CD4-positive, CD25-positive, alpha-beta regulatory T cell (primary cell): ENCODE data around the gene AP2B1. TPM values are rescaled to one million over a fixed set of nuclear protein-coding genes. Genes with fewer than 3 reads are reported as not detected.

Experiments
- ATAC-seq, 2 donors: fragments of 150-1000 bp; cut with Tn5 transposase; one replicate each; pipeline ENCODE4 v1.10.0; 2021; ENCODE audit warnings: low read depth in 2 of 2, moderate number of reproducible peaks in 2 of 2, moderate library complexity in 1 of 2
- DNase-seq, 3 donors: peaks; one replicate each; pipeline versions ENCODE4 v3.0.0 to v3.0.0-alpha.2; 2012 to 2022; ENCODE audit warnings: mixed read lengths in 1 of 3
- H3K27ac ChIP-seq: one replicate; pipeline ENCODE4 v1.7.0; 2013; ENCODE audit warnings: mild to moderate bottlenecking, low read length; ENCODE audit not compliant: insufficient read depth, poor library complexity, severe bottlenecking
- H3K27me3 ChIP-seq: one replicate; pipeline ENCODE4 v1.7.0; 2013; ENCODE audit warnings: low read length; ENCODE audit not compliant: control insufficient read depth, insufficient read depth
- H3K36me3 ChIP-seq: one replicate; pipeline ENCODE4 v1.7.0; 2013; ENCODE audit warnings: mild to moderate bottlenecking, low read length, moderate library complexity; ENCODE audit not compliant: control insufficient read depth, insufficient read depth
- H3K4me1 ChIP-seq: 2 replicates; pipeline ENCODE4 v1.7.0; 2013; ENCODE audit warnings: mild to moderate bottlenecking, low read length; ENCODE audit not compliant: insufficient read depth, control insufficient read depth, poor library complexity, severe bottlenecking
- H3K4me3 ChIP-seq: one replicate; pipeline ENCODE4 v1.7.0; 2013; ENCODE audit warnings: low read depth, mild to moderate bottlenecking, low read length, moderate library complexity
- H3K9me3 ChIP-seq, 2 experiments: 1 replicate in 1 of 2; 2 replicates in 1 of 2; pipeline ENCODE4 v1.7.0; 2013; ENCODE audit warnings: low read length in 2 of 2, mild to moderate bottlenecking in 1 of 2, moderate library complexity in 1 of 2; ENCODE audit not compliant: control insufficient read depth in 2 of 2
- H3K27ac Mint-ChIP-seq, 3 donors: one replicate each; pipeline ENCODE4 v1.8.0; 2020 to 2022; ENCODE audit warnings: mild to moderate bottlenecking in 3 of 3, mixed read lengths in 3 of 3, moderate library complexity in 2 of 3
- H3K27me3 Mint-ChIP-seq: one replicate; pipeline ENCODE4 v1.8.0; 2022; ENCODE audit warnings: mild to moderate bottlenecking, mixed read lengths
- H3K36me3 Mint-ChIP-seq: one replicate; pipeline ENCODE4 v1.8.0; 2020; ENCODE audit warnings: mixed read lengths
- H3K4me1 Mint-ChIP-seq, 4 donors: one replicate each; pipeline ENCODE4 v1.8.0; 2020 to 2022; ENCODE audit warnings: mixed read lengths in 4 of 4, mild to moderate bottlenecking in 1 of 4
- H3K4me3 Mint-ChIP-seq, 4 donors: one replicate each; pipeline ENCODE4 v1.8.0; 2020 to 2022; ENCODE audit warnings: mild to moderate bottlenecking in 4 of 4, mixed read lengths in 4 of 4, moderate library complexity in 3 of 4
- H3K9me3 Mint-ChIP-seq, 7 donors: one replicate each; pipeline ENCODE4 v1.8.0; 2020 to 2022; ENCODE audit warnings: mixed read lengths in 7 of 7, mild to moderate bottlenecking in 3 of 7, moderate library complexity in 2 of 7
- polyA plus RNA-seq, 4 donors: library from polyadenylated mRNA; unstranded; fragments of 300-500 nt; fragmentation: Illumina TruSeq; gene quantifications; one replicate each; pipeline ENCODE4 v1.2.3, GENCODE V29; 2021
- total RNA-seq: library from RNA; stranded (reverse); gene quantifications from one replicate; pipeline ENCODE4 v1.2.3, GENCODE V29; 2022

The AP2B1 gene
- total and polyA plus RNA-seq, 5 donors from 2014 or later = 59.8 to 133 (median 85.3) TPM

DNA sequence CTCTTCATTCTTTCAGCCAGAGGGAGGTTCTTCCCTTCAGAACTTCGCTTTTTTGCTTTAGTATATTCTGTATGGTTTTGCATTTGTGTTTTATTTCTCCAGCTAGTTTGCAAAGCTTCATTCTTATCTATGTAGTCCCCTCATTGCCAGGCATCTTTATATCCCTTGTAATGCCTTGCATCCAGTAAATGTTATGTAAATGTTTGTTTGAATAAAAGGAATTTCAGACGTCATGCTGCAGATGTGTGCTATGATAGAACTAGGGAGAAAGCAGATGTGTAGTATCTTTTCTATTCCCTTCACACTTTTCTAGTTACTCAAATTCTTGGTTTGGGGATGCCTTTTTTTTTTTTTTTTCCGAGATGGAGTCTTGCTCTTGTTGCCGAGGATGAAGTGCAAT, 81.7 kb downstream of the AP2B1 start:
- no peaks in the 10 kb centered on the region for H3K9me3 ChIP-seq
- no peak overlapping the region for H3K4me3 Mint-ChIP-seq
- H3K27ac ChIP-seq = no peak overlapping the region
- ATAC-seq (no peak), DNase-seq (no peak)
- no peaks in the 10 kb centered on the region for H3K27me3 ChIP-seq
- no peaks in the 10 kb centered on the region for H3K4me1 ChIP-seq
- no peaks in the 10 kb centered on the region for H3K9me3 Mint-ChIP-seq
- peaks cover 70% of the 10 kb centered on the region for H3K36me3 ChIP-seq
- peaks cover 52% of the 10 kb centered on the region for H3K36me3 Mint-ChIP-seq
- no peak overlapping the region for H3K27ac Mint-ChIP-seq
- no peak overlapping the region for H3K4me3 ChIP-seq
- H3K27me3 Mint-ChIP-seq = no peaks in the 10 kb centered on the region
- peaks cover 4 to 19% (median 10%) of the 10 kb centered on the region in 4 donors for H3K4me1 Mint-ChIP-seq

DNA sequence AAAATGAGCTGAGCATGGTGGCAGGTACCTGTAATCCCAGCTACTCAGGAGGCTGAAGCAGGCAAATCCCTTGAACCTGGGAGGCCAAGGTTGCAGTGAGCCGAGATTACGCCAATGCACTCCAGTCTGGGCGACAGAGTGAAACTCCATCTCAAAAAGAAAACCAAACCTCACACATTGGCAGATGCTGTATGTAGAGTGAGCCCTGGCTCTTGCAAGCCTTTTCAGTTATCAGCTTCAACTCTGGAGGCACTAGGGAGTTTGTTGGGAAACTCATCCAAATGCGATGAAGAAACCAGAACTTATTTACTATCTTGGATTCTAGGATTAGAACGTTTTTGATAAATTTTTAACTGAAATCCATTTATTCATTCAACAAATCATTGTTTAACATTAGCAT, 87.4 kb downstream of the AP2B1 start:
- Histone ChIP-seq H3K9me3 (no peaks in the 10 kb centered on the region), H3K4me3 (no peak overlapping the region), H3K36me3 (peaks cover 66% of the 10 kb centered on the region), H3K4me1 (no peaks in the 10 kb centered on the region), H3K27me3 (no peaks in the 10 kb centered on the region), H3K27ac (no peak overlapping the region)
- Mint-ChIP-seq H3K27me3 (no peaks in the 10 kb centered on the region), H3K4me3 (no peak overlapping the region), H3K9me3 (no peaks in the 10 kb centered on the region), H3K36me3 (peaks cover 52% of the 10 kb centered on the region), H3K4me1 (peaks cover 0 to 16% (median 15%) of the 10 kb centered on the region in 4 donors), H3K27ac (no peak overlapping the region)
- no peak for DNase-seq
- no peak for ATAC-seq

DNA sequence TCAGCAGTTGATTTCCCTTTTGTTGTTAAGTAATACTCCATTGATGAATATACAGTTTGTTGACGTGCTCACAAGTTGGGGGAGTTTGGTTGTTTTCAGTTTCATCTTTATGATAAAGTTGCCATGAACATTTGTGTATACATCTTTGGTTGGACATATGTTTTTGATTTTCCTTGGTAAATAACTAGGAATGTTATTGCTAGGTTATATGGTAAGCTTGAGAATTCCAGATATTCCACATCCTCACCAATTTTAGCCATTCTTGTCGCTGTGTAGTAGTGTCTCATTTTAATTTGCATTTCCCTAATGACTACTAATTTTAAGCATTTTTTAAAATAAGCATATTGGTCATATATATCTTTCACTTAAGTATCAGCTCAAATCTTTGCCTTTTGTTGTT, 89.3 kb downstream of the AP2B1 start:
- H3K4me3 ChIP-seq = no peak overlapping the region
- H3K36me3 ChIP-seq = peaks cover 68% of the 10 kb centered on the region
- DNase-seq = no peak
- no peaks in the 10 kb centered on the region for H3K4me1 ChIP-seq
- H3K27ac ChIP-seq = no peak overlapping the region
- peaks cover 0 to 15% (median 13%) of the 10 kb centered on the region in 4 donors for H3K4me1 Mint-ChIP-seq
- no peak overlapping the region for H3K4me3 Mint-ChIP-seq
- no peak for ATAC-seq
- H3K9me3 ChIP-seq = no peaks in the 10 kb centered on the region
- H3K27ac Mint-ChIP-seq = no peak overlapping the region
- H3K36me3 Mint-ChIP-seq = peaks cover 53% of the 10 kb centered on the region
- H3K27me3 ChIP-seq = no peaks in the 10 kb centered on the region
- H3K27me3 Mint-ChIP-seq = no peaks in the 10 kb centered on the region
- H3K9me3 Mint-ChIP-seq = no peaks in the 10 kb centered on the region

DNA sequence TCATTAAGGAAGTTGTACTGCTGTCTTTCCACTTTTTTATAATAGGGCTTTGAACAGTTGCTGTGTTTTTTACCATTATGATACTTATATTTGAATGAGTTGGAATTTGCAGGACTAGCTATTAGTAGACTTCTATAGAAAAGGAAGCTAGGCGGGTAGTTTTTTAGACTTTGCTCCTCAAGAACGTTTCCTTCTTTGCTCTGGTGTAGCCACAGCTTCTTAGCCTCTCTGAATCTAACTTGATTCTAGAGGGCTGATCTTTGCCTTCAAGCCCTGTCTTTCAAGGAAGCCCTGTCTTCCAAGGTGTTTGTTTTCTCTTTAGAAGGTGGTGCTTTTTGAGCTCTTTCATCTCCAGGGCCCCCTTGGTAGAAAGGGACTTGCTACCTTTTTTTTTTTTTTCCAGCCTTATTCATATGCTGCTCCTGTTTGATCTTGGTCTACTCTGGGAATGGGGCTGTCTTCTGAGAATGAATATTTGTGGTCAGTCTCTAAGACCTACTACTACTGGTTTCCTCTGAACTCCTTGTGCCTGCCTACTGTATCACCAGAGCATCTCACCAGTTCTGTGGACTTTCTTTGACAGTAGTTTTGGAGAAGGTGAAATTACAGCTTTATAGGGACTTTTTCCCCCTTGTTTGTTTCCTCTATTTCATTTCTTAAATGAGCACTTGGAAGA, 92.0 kb downstream of the AP2B1 start:
- Histone ChIP-seq H3K36me3 (peaks cover 62% of the 10 kb centered on the region), H3K4me1 (no peaks in the 10 kb centered on the region), H3K9me3 (no peaks in the 10 kb centered on the region), H3K27ac (no peak overlapping the region), H3K4me3 (no peak overlapping the region), H3K27me3 (no peaks in the 10 kb centered on the region)
- H3K27ac Mint-ChIP-seq = peak overlapping the region in 2 of 3 donors; percentile 11 to 79
- peaks cover 49% of the 10 kb centered on the region for H3K36me3 Mint-ChIP-seq
- DNase-seq = no peak
- no peaks in the 10 kb centered on the region for H3K27me3 Mint-ChIP-seq
- ATAC-seq = no peak
- H3K4me3 Mint-ChIP-seq = no peak overlapping the region
- H3K4me1 Mint-ChIP-seq = peaks cover 0 to 15% (median 13%) of the 10 kb centered on the region in 4 donors
- H3K9me3 Mint-ChIP-seq = no peaks in the 10 kb centered on the region

DNA sequence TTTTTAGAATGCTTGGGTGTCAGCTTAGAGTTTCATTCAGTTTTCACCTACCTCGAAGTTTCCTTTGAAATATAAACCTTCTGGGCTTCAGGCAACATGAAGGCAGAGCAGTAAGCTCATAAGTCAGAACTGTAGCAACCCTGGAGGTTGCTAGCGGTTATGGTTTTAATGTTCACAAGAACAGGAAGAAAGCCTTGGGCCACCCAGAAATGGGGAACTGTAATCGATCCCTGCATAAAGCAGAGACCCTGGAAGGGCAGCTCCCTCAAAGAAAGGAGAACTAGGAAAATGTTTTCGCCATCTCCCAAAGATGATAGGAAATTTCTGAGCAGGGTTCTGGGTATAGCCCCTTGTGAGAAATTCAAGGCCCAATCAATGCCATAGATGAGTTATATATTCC, 96.5 kb downstream of the AP2B1 start:
- Histone ChIP-seq H3K4me1 (no peaks in the 10 kb centered on the region), H3K27ac (no peak overlapping the region), H3K9me3 (no peaks in the 10 kb centered on the region), H3K27me3 (no peaks in the 10 kb centered on the region), H3K36me3 (peaks cover 83% of the 10 kb centered on the region), H3K4me3 (no peak overlapping the region)
- no peak overlapping the region for H3K27ac Mint-ChIP-seq
- peaks cover 54% of the 10 kb centered on the region for H3K36me3 Mint-ChIP-seq
- no peaks in the 10 kb centered on the region for H3K9me3 Mint-ChIP-seq
- no peak for ATAC-seq
- no peak overlapping the region for H3K4me3 Mint-ChIP-seq
- no peak for DNase-seq
- H3K27me3 Mint-ChIP-seq = no peaks in the 10 kb centered on the region
- peaks cover 0 to 10% (median 6%) of the 10 kb centered on the region in 4 donors for H3K4me1 Mint-ChIP-seq

DNA sequence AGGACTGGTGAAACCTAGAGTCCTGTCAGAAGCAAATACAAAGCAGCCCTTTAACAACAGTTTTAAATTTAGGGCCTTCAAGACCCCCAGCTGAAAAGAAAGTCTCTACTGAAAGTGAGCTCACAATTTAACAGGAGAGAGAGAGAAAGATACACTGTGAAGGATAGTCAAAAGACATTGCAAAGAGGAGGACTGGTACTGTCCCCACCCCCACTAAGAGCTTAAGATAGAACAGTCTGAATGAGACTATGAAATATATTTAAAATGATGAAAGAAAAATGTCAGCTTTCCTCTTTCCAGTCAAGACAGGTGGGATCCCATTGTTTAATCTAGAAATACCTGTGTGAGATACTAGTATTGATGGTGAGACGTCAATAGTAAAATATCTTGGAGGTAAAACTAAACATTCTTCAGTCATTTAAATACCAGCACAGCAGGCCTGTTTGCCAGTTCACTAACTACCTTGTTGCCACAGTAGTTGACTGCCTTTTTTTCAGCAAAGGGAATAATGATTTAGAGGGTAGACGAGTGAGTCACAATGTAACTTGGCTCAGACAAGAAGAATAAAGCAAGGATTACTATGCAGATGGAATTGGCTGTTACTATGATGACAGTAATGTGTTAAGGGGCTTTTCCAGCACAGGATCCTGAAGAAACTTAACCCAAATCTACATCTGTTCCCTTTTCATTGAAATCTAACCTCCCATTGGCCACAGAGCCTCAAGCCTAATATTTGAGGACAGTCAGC, 97.1 kb downstream of the AP2B1 start:
- no peak overlapping the region for H3K27ac ChIP-seq
- Mint-ChIP-seq H3K36me3 (peaks cover 55% of the 10 kb centered on the region), H3K9me3 (no peaks in the 10 kb centered on the region), H3K27ac (peak overlapping the region in 1 of 3 donors; percentile 9), H3K4me3 (no peak overlapping the region), H3K27me3 (no peaks in the 10 kb centered on the region), H3K4me1 (peaks cover 0 to 4% (median 3%) of the 10 kb centered on the region in 4 donors)
- H3K36me3 ChIP-seq = peaks cover 86% of the 10 kb centered on the region
- no peak for DNase-seq
- H3K4me3 ChIP-seq = no peak overlapping the region
- no peaks in the 10 kb centered on the region for H3K27me3 ChIP-seq
- H3K4me1 ChIP-seq = no peaks in the 10 kb centered on the region
- ATAC-seq = no peak
- no peaks in the 10 kb centered on the region for H3K9me3 ChIP-seq

DNA sequence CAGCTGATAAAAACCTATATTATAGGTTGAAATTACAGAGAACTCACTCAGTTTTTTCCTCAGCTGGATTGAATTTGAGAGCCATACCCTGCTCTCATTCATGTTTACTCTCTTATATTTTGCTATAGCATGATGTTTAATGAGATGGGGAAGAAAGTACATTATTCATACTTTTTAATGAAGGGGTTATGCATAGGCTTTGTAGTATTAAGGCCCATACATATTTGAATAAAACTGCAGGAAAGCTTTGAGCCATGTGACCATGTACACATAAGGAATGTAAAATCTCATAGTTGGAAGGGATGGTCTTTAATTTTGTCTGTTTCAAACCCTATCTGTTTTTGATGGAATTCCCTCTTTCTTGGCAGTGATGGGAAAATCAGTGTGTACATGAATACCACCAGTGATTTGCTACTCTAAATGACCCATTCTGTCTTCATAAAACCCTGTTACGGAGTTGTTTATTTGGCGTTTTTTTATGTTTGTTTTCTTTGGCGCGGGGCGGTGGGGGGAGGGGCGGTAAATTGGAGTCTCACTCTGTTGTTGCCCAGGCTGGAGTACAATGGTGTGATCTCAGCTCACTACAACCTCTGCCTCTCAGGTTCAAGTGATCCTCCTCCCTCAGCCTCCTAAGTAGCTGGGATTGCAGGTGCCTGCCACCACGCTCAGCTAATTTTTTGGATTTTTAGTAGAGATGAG, 105.5 kb downstream of the AP2B1 start:
- Mint-ChIP-seq H3K36me3 (peaks cover 49% of the 10 kb centered on the region), H3K27ac (no peak overlapping the region), H3K4me3 (no peak overlapping the region), H3K27me3 (no peaks in the 10 kb centered on the region), H3K9me3 (peaks cover 0 to 3% (median 0%) of the 10 kb centered on the region in 7 donors), H3K4me1 (peaks cover 0 to 10% (median 3%) of the 10 kb centered on the region in 4 donors)
- Histone ChIP-seq H3K36me3 (peaks cover 85% of the 10 kb centered on the region), H3K27me3 (no peaks in the 10 kb centered on the region), H3K27ac (no peak overlapping the region), H3K4me3 (no peak overlapping the region), H3K9me3 (no peaks in the 10 kb centered on the region), H3K4me1 (no peaks in the 10 kb centered on the region)
- no peak for ATAC-seq
- no peak for DNase-seq
